ENCODE results near the gene BEND6. TPM values are rescaled to one million over a fixed set of nuclear protein-coding genes. Genes with fewer than 3 reads are reported as not detected.

The BEND6 gene
- total and polyA plus RNA-seq, 2 of the 8 experiments (the other 6 are each of a cell fraction or from before 2014, with no cell fraction given) = 0.71 to 2.1 TPM

- no peak for TF ChIP-seq CHD7 (IDR thresholded peaks at IDR 0.05; ENCODE audit: insufficient replicate concordance, low read length)
- no peak for TF ChIP-seq EP300 (IDR thresholded peaks at IDR 0.05; ENCODE audit: borderline replicate concordance in 1 of 2, low read depth in 2 of 2, low read length in 2 of 2)
- TF ChIP-seq JUN (IDR thresholded peaks at IDR 0.05; ENCODE audit: low read depth, low read length) = no peak
- TF ChIP-seq CTCF (IDR thresholded peaks at IDR 0.05; ENCODE audit: control extremely low read depth in 1 of 3, insufficient read depth in 1 of 3, low read depth in 1 of 3, low read length in 3 of 3) = peak in 2 of 3 experiments; percentile 8 to 48; a peak in 2 of 4 replicates
- TF ChIP-seq FOSL1 (IDR thresholded peaks at IDR 0.05; ENCODE audit: insufficient read depth, low read depth, low read length) = no peak
- TF ChIP-seq PHF8 (conservative IDR thresholded peaks at IDR 0.05; ENCODE audit: low read depth, low read length) = no peak
- no peak for TF ChIP-seq TBP (IDR thresholded peaks at IDR 0.05; ENCODE audit: low read depth, low read length)
- TF ChIP-seq ASH2L (IDR thresholded peaks at IDR 0.05; ENCODE audit: low read length) = no peak
Observed at GRCh38 chr6:57021086-57021720, 66.3 kb downstream of the BEND6 start (continued).
